BLaER1 (cell line): ENCODE results near the gene ANKFY1.

Experiments used
- H3K27ac ChIP-seq: shearing (Covaris generic); formaldehyde crosslinking; 2 replicates; pipeline ENCODE4 v1.8.1; 2022
- H3K27me3 ChIP-seq: shearing (Covaris generic); formaldehyde crosslinking; 2 replicates; pipeline ENCODE4 v1.8.1; 2022
- H3K36me3 ChIP-seq: shearing (Covaris generic); formaldehyde crosslinking; 2 replicates; pipeline ENCODE4 v1.8.1; 2022
- H3K4me1 ChIP-seq: shearing (Covaris generic); formaldehyde crosslinking; 2 replicates; pipeline ENCODE4 v1.8.1; 2022
- H3K4me2 ChIP-seq: shearing (Covaris generic); formaldehyde crosslinking; 2 replicates; pipeline ENCODE4 v1.8.1; 2022
- H3K4me3 ChIP-seq: shearing (Covaris generic); formaldehyde crosslinking; 2 replicates; pipeline ENCODE4 v1.8.1; 2022
- H3K9ac ChIP-seq: shearing (Covaris generic); formaldehyde crosslinking; 2 replicates; pipeline ENCODE4 v1.8.1; 2022
- H3K9me3 ChIP-seq: shearing (Covaris generic); formaldehyde crosslinking; 2 replicates; pipeline ENCODE4 v1.8.1; 2022
- H4K20me1 ChIP-seq: shearing (Covaris generic); formaldehyde crosslinking; 2 replicates; pipeline ENCODE4 v1.8.1; 2022
- Cebpa-rat ChIP-seq: shearing (Covaris generic); IDR thresholded peaks from 2 replicates; pipeline ENCODE4 v1.8.1; 2022

The ANKFY1 gene

GRCh38 chr17:4154201-4154600 is 109.6 kb downstream of the ANKFY1 start:
- Histone ChIP-seq H3K4me1 (peaks cover 11% of the 10 kb centered on the region; the same call in 1 of the 2 replicates), H3K4me3 (no peak overlapping the region)
- no peak for TF ChIP-seq Cebpa-rat

GRCh38 chr17:4152471-4152870 is 111.3 kb downstream of the ANKFY1 start:
- TF ChIP-seq Cebpa-rat: no peak
- no peaks in the 10 kb centered on the region for H3K9me3 ChIP-seq
- H3K27me3 ChIP-seq: no peaks in the 10 kb centered on the region
- H4K20me1 ChIP-seq: no peaks in the 10 kb centered on the region
- H3K4me2 ChIP-seq: no peak overlapping the region
- H3K4me1 ChIP-seq: peaks cover 11% of the 10 kb centered on the region; the same call in 1 of the 2 replicates
- H3K9ac ChIP-seq: no peak overlapping the region
- no peaks in the 10 kb centered on the region for H3K36me3 ChIP-seq
- no peak overlapping the region for H3K27ac ChIP-seq
- H3K4me3 ChIP-seq: no peak overlapping the region

More at GRCh38 chr17:4154201-4154600, 109.6 kb downstream of the ANKFY1 start:
- Histone ChIP-seq H3K27me3 (no peaks in the 10 kb centered on the region), H3K27ac (no peak overlapping the region), H4K20me1 (no peaks in the 10 kb centered on the region), H3K36me3 (no peaks in the 10 kb centered on the region), H3K9me3 (no peaks in the 10 kb centered on the region), H3K9ac (no peak overlapping the region), H3K4me2 (no peak overlapping the region)

- H3K9ac ChIP-seq: no peak overlapping the region
- no peaks in the 10 kb centered on the region for H4K20me1 ChIP-seq
- H3K4me2 ChIP-seq: no peak overlapping the region
- no peak overlapping the region for H3K27ac ChIP-seq
- no peak for TF ChIP-seq Cebpa-rat
- H3K4me3 ChIP-seq: no peak overlapping the region
- H3K36me3 ChIP-seq: no peaks in the 10 kb centered on the region
- no peaks in the 10 kb centered on the region for H3K27me3 ChIP-seq
- H3K4me1 ChIP-seq: peaks cover 8% of the 10 kb centered on the region
- H3K9me3 ChIP-seq: no peaks in the 10 kb centered on the region
These were observed 113.7 kb downstream of the ANKFY1 start for GRCh38 chr17:4150096-4150495.

GRCh38 chr17:4148611-4149308 is 115.0 kb downstream of the ANKFY1 start:
- H4K20me1 ChIP-seq: no peaks in the 10 kb centered on the region
- no peaks in the 10 kb centered on the region for H3K9me3 ChIP-seq
- H3K27me3 ChIP-seq: no peaks in the 10 kb centered on the region
- no peak overlapping the region for H3K4me2 ChIP-seq
- H3K4me1 ChIP-seq: peaks cover 13% of the 10 kb centered on the region
- H3K36me3 ChIP-seq: no peaks in the 10 kb centered on the region
- H3K27ac ChIP-seq: no peak overlapping the region
- TF ChIP-seq Cebpa-rat: no peak
- no peak overlapping the region for H3K4me3 ChIP-seq
- H3K9ac ChIP-seq: no peak overlapping the region

GRCh38 chr17:4147751-4148310 is 115.9 kb downstream of the ANKFY1 start:
- no peak for TF ChIP-seq Cebpa-rat

GRCh38 chr17:4146641-4147040 is 117.1 kb downstream of the ANKFY1 start:
- Histone ChIP-seq H3K36me3 (no peaks in the 10 kb centered on the region), H3K27me3 (no peaks in the 10 kb centered on the region), H3K4me2 (no peak overlapping the region), H4K20me1 (peaks cover 12% of the 10 kb centered on the region), H3K9ac (no peak overlapping the region), H3K9me3 (no peaks in the 10 kb centered on the region), H3K4me1 (peaks cover 19% of the 10 kb centered on the region), H3K27ac (no peak overlapping the region), H3K4me3 (no peak overlapping the region)
- TF ChIP-seq Cebpa-rat: no peak

More at GRCh38 chr17:4147751-4148310, 115.9 kb downstream of the ANKFY1 start:
- Histone ChIP-seq H3K4me1 (peaks cover 13% of the 10 kb centered on the region), H3K27me3 (no peaks in the 10 kb centered on the region), H3K36me3 (no peaks in the 10 kb centered on the region), H4K20me1 (no peaks in the 10 kb centered on the region), H3K9me3 (no peaks in the 10 kb centered on the region), H3K27ac (no peak overlapping the region), H3K9ac (no peak overlapping the region), H3K4me2 (no peak overlapping the region), H3K4me3 (no peak overlapping the region)

GRCh38 chr17:4144422-4144747 is 119.4 kb downstream of the ANKFY1 start:
- H3K4me3 ChIP-seq: peak overlapping the region; percentile 99
- TF ChIP-seq Cebpa-rat: no peak
- H3K27ac ChIP-seq: peak overlapping the region; percentile 93
- peaks cover 11% of the 10 kb centered on the region; the same call in 1 of the 2 replicates for H3K36me3 ChIP-seq
- peak overlapping the region; percentile 90 for H3K4me2 ChIP-seq
- peak overlapping the region; percentile 95 for H3K9ac ChIP-seq
- no peaks in the 10 kb centered on the region for H3K9me3 ChIP-seq
- H3K27me3 ChIP-seq: no peaks in the 10 kb centered on the region
- peaks cover 37% of the 10 kb centered on the region for H3K4me1 ChIP-seq
- peaks cover 34% of the 10 kb centered on the region for H4K20me1 ChIP-seq

GRCh38 chr17:4143563-4144421 is 120.0 kb downstream of the ANKFY1 start:
- H3K27me3 ChIP-seq: no peaks in the 10 kb centered on the region
- H3K9me3 ChIP-seq: no peaks in the 10 kb centered on the region
- peak overlapping the region; percentile 93 for H3K27ac ChIP-seq
- TF ChIP-seq Cebpa-rat: no peak
- H3K4me2 ChIP-seq: peak overlapping the region; percentile 90
- H3K9ac ChIP-seq: peak overlapping the region; percentile 95
- H3K36me3 ChIP-seq: peaks cover 16% of the 10 kb centered on the region
- peaks cover 37% of the 10 kb centered on the region for H3K4me1 ChIP-seq
- H3K4me3 ChIP-seq: peak overlapping the region; percentile 99
- peaks cover 40% of the 10 kb centered on the region for H4K20me1 ChIP-seq

- Histone ChIP-seq H3K9me3 (no peaks in the 10 kb centered on the region), H3K9ac (peak overlapping the region; percentile 95), H3K36me3 (peaks cover 25% of the 10 kb centered on the region), H3K27me3 (no peaks in the 10 kb centered on the region), H3K4me3 (peak overlapping the region; percentile 99), H3K27ac (peak overlapping the region; percentile 93), H4K20me1 (peaks cover 55% of the 10 kb centered on the region), H3K4me1 (peaks cover 37% of the 10 kb centered on the region), H3K4me2 (peak overlapping the region; percentile 96)
- no peak for TF ChIP-seq Cebpa-rat
These were observed 121.5 kb downstream of the ANKFY1 start for GRCh38 chr17:4142107-4142900.
